Calu3 (cell line): ENCODE results near the gene KAT6B. TPM values are rescaled to one million over a fixed set of nuclear protein-coding genes. Genes with fewer than 3 reads are reported as not detected.

Source experiments
- BruUV-seq: library from RNA; stranded (reverse); fragments of 400-500 nt; replicated peaks from 2 replicates; lab custom pipeline; 2021; lab: Mats Ljungman, UMichigan
- CTCF ChIA-PET: fragments of 300-600 bp; sonication (Branson Sonifier 250); formaldehyde crosslinking; loops from one replicate; lab custom pipeline; 2022; ENCODE audit warnings: antibody characterized with exemption; lab: Charles Lee
- DNase-seq: peaks from one replicate; pipeline ENCODE4 v3.0.0; 2022
- H3K27ac Mint-ChIP-seq: one replicate; pipeline ENCODE4 v1.8.0; 2022; ENCODE audit warnings: mixed read lengths; ENCODE audit not compliant: unreplicated experiment
- H3K27me3 Mint-ChIP-seq: one replicate; pipeline ENCODE4 v1.8.0; 2022; ENCODE audit warnings: mixed read lengths; ENCODE audit not compliant: unreplicated experiment
- H3K36me3 Mint-ChIP-seq: one replicate; pipeline ENCODE4 v1.8.0; 2022; ENCODE audit warnings: mild to moderate bottlenecking, moderate library complexity, mixed read lengths; ENCODE audit not compliant: insufficient read depth, unreplicated experiment
- H3K4me1 Mint-ChIP-seq: one replicate; pipeline ENCODE4 v1.8.0; 2022; ENCODE audit warnings: mild to moderate bottlenecking, low read depth, mixed read lengths; ENCODE audit not compliant: unreplicated experiment
- H3K4me3 Mint-ChIP-seq: one replicate; pipeline ENCODE4 v1.8.0; 2022; ENCODE audit warnings: mild to moderate bottlenecking, low read depth, moderate library complexity, mixed read lengths; ENCODE audit not compliant: unreplicated experiment
- H3K9me3 Mint-ChIP-seq: one replicate; pipeline ENCODE4 v1.8.0; 2022; ENCODE audit warnings: low read depth, mixed read lengths; ENCODE audit not compliant: unreplicated experiment
- intact Hi-C: fragments of 100-400 bp; cut with micrococcal nuclease; formaldehyde crosslinking; loops from one replicate; pipeline ENCODE4 v1.10.0; 2022; ENCODE audit not compliant: unreplicated experiment
- total RNA-seq: library from RNA; stranded (reverse); gene quantifications from 2 replicates; pipeline ENCODE4 v1.2.3, GENCODE V29; 2022
- TF ChIP-seq, protein P1 (sequence below): fragments of 200-600 bp; IDR thresholded peaks from one replicate; pipeline ENCODE4 v1.8.0; 2022; ENCODE audit warnings: antibody characterized with exemption; ENCODE audit not compliant: unreplicated experiment

Gene KAT6B
- total RNA-seq, 1 experiment from 2014 or later, result 28.6 TPM

DNA sequence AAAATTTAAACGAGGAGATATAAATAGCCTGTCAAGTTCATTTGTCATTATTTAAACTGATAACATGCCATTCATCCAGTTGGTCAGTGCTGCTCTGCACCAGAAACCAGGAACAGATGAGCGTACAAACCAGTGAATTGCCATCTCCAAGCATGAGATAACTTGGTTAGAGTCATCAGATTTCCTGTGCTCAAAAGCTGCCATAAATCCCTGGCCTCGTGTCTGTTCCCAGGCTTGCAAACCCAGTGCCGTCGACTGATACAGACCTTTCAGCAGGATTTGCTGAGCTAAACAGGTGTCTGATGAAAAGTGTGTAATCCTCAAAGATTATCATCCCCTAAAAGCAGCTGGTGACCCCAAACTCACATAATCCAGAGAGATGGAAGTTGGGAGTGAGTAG is 189.0 kb downstream of the KAT6B start:
- Mint-ChIP-seq H3K27ac (no peak overlapping the region), H3K4me3 (no peak overlapping the region), H3K36me3 (no peaks in the 10 kb centered on the region), H3K9me3 (no peaks in the 10 kb centered on the region), H3K4me1 (no peaks in the 10 kb centered on the region), H3K27me3 (no peaks in the 10 kb centered on the region)
- CTCF ChIA-PET, result no interaction called here
- BruUV-seq, result no TSS peak
- TF ChIP-seq, protein P1, sequence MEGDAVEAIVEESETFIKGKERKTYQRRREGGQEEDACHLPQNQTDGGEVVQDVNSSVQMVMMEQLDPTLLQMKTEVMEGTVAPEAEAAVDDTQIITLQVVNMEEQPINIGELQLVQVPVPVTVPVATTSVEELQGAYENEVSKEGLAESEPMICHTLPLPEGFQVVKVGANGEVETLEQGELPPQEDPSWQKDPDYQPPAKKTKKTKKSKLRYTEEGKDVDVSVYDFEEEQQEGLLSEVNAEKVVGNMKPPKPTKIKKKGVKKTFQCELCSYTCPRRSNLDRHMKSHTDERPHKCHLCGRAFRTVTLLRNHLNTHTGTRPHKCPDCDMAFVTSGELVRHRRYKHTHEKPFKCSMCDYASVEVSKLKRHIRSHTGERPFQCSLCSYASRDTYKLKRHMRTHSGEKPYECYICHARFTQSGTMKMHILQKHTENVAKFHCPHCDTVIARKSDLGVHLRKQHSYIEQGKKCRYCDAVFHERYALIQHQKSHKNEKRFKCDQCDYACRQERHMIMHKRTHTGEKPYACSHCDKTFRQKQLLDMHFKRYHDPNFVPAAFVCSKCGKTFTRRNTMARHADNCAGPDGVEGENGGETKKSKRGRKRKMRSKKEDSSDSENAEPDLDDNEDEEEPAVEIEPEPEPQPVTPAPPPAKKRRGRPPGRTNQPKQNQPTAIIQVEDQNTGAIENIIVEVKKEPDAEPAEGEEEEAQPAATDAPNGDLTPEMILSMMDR, result no peak
- no peak for DNase-seq
- intact Hi-C loops, result no loop called here

DNA sequence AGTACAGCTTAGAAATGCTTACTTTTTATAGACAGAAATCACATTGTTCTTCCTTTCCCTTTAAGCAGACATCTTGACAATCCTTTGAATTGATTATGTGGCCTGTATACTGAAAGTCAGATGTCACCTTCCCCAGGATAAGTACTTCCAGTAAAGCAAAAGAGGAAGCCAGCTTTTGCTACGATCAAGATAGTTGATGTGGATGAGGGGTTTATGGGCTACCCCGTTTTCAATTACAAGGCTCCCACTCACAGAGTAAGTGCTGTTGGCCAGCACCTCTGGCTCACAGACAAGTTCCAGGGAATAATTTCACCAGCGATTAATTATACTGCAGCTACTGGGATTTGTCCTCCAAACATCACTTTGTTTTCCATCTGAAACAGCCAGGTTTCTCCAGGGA is 189.9 kb downstream of the KAT6B start:
- intact Hi-C loops, result no loop called here
- Mint-ChIP-seq H3K36me3 (no peaks in the 10 kb centered on the region), H3K27ac (no peak overlapping the region), H3K4me1 (no peaks in the 10 kb centered on the region), H3K9me3 (no peaks in the 10 kb centered on the region), H3K27me3 (no peaks in the 10 kb centered on the region), H3K4me3 (no peak overlapping the region)
- BruUV-seq, result no TSS peak
- DNase-seq, result no peak
- CTCF ChIA-PET, result no interaction called here
- TF ChIP-seq, protein P1, result no peak

DNA sequence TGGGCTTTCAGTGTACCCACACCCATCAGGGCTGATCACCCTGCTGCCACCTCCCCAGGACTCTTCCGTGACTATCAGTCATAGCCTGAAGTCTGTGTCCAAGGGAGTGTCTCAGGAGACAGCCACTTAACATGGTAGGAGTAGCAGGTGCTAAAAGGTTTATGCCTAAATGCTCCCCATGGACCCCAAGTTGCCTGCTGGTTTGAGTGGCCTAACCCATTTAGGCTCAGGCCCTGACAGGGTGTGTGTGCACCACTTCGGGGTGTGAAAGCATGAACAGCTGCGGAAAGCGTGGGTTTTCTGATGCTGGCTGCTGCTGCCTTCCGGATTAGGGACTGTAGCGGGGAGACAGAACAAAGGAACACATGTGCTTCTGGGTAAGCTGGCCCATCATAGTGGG is 191.9 kb downstream of the KAT6B start:
- intact Hi-C loops, result no loop called here
- H3K4me1 Mint-ChIP-seq, result peaks cover 12% of the 10 kb centered on the region

DNA sequence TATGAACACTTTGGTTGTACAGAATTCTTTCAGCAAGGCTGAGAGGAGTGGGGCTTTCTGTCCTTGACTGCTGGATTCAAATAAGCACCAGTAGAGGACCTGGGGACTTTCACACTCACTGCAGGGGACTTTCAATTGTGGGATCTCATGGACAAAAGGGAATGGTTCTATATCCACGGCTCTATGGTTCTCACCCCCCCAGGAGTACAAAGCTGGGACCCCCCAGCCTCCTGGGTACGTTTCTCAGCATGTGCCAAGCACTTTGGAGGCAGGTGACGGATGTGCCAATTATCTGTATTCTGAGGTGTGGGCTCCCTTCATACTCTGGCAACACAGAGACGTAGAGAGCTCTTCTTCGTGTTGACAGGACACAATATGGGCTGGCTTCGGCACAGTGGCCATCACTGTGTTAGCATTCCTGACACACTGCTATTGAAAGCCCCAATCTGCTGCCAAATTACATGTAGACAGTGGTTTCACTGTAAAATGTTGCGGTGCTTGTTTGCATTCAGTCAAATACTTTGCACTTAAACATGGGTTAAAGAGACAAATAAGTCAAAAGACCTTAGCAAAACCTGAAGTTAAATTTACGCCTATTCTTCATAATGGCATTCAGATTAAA is 192.4 kb downstream of the KAT6B start:
- TF ChIP-seq, protein P1, result no peak
- Mint-ChIP-seq H3K36me3 (no peaks in the 10 kb centered on the region), H3K27ac (no peak overlapping the region), H3K4me1 (peaks cover 12% of the 10 kb centered on the region), H3K9me3 (no peaks in the 10 kb centered on the region), H3K4me3 (no peak overlapping the region), H3K27me3 (no peaks in the 10 kb centered on the region)
- DNase-seq, result no peak
- no TSS peak for BruUV-seq
- intact Hi-C loops, result loop anchor here (1.0 kb wide), 2 partner anchors 27 to 129 kb away; no protein-coding TSS in a partner anchor
- CTCF ChIA-PET, result interaction anchor here (0.7 kb wide), 1 partner anchor 11 kb away, joined by 3 read pairs; no protein-coding TSS in a partner anchor

More for the DNA sequence above, 191.9 kb downstream of the KAT6B start:
- no peaks in the 10 kb centered on the region for H3K9me3 Mint-ChIP-seq
- no peak for DNase-seq
- no peaks in the 10 kb centered on the region for H3K36me3 Mint-ChIP-seq
- no peak overlapping the region for H3K4me3 Mint-ChIP-seq
- CTCF ChIA-PET, result interaction anchor here (0.6 kb wide), 1 partner anchor 123 kb away, joined by 3 read pairs; no protein-coding TSS in a partner anchor
- no peaks in the 10 kb centered on the region for H3K27me3 Mint-ChIP-seq
- no TSS peak for BruUV-seq
- TF ChIP-seq, protein P1, result no peak
- H3K27ac Mint-ChIP-seq, result no peak overlapping the region
